Nephron progenitor cell (in vitro differentiated cells): Measurements from ENCODE around the gene MYH13.
A peak's percentile ranks its signal among the peaks of the same experiment; 100 is the strongest.

Experiments
- DNase-seq: peaks from one replicate; pipeline ENCODE4 v3.0.0; 2021
- H3K27ac Mint-ChIP-seq: 2 replicates; pipeline ENCODE4 v1.8.0; 2021; ENCODE audit warnings: mild to moderate bottlenecking, moderate library complexity, mixed read lengths
- H3K27me3 Mint-ChIP-seq: 2 replicates; pipeline ENCODE4 v1.8.0; 2021; ENCODE audit warnings: mild to moderate bottlenecking, low read depth, mixed read lengths; ENCODE audit not compliant: poor library complexity
- H3K36me3 Mint-ChIP-seq: 2 replicates; pipeline ENCODE4 v1.8.0; 2021; ENCODE audit warnings: low read depth, mixed read lengths
- H3K4me1 Mint-ChIP-seq: 2 replicates; pipeline ENCODE4 v1.8.0; 2021; ENCODE audit warnings: mixed read lengths
- H3K4me3 Mint-ChIP-seq: 2 replicates; pipeline ENCODE4 v1.8.0; 2021; ENCODE audit warnings: mild to moderate bottlenecking, moderate library complexity, mixed read lengths
- H3K9me3 Mint-ChIP-seq: 2 replicates; pipeline ENCODE4 v1.8.0; 2021; ENCODE audit warnings: mild to moderate bottlenecking, moderate library complexity, mixed read lengths
- CTCF ChIP-seq: fragments of 200-600 bp; sonication (generic); IDR thresholded peaks from 2 replicates; pipeline ENCODE4 v1.5.0; 2021; ENCODE audit warnings: antibody characterized with exemption

Gene MYH13

GRCh38 chr17:10357768-10358167 lies 15.0 kb downstream of the MYH13 start:
- peak; percentile 19 for DNase-seq
- Mint-ChIP-seq H3K4me1 (no peaks in the 10 kb centered on the region), H3K4me3 (no peak overlapping the region), H3K36me3 (no peaks in the 10 kb centered on the region), H3K9me3 (no peaks in the 10 kb centered on the region), H3K27ac (no peak overlapping the region), H3K27me3 (peaks cover 14% of the 10 kb centered on the region)
- TF ChIP-seq CTCF = peak; percentile 25

GRCh38 chr17:10354651-10355050 lies 18.2 kb downstream of the MYH13 start:
- Mint-ChIP-seq H3K9me3 (no peaks in the 10 kb centered on the region), H3K27ac (no peak overlapping the region), H3K36me3 (no peaks in the 10 kb centered on the region), H3K4me1 (no peaks in the 10 kb centered on the region), H3K4me3 (no peak overlapping the region), H3K27me3 (peaks cover 8% of the 10 kb centered on the region)
- DNase-seq = no peak
- no peak for TF ChIP-seq CTCF

GRCh38 chr17:10352893-10353292 lies 19.9 kb downstream of the MYH13 start:
- H3K27ac Mint-ChIP-seq = no peak overlapping the region
- H3K9me3 Mint-ChIP-seq = no peaks in the 10 kb centered on the region
- TF ChIP-seq CTCF = no peak
- DNase-seq = no peak
- no peak overlapping the region for H3K4me3 Mint-ChIP-seq
- no peaks in the 10 kb centered on the region for H3K36me3 Mint-ChIP-seq
- H3K27me3 Mint-ChIP-seq = peaks cover 8% of the 10 kb centered on the region
- H3K4me1 Mint-ChIP-seq = no peaks in the 10 kb centered on the region

- H3K27ac Mint-ChIP-seq = no peak overlapping the region
- no peaks in the 10 kb centered on the region for H3K9me3 Mint-ChIP-seq
- H3K27me3 Mint-ChIP-seq = peaks cover 7% of the 10 kb centered on the region
- TF ChIP-seq CTCF = no peak
- no peak overlapping the region for H3K4me3 Mint-ChIP-seq
- DNase-seq = no peak
- H3K4me1 Mint-ChIP-seq = no peaks in the 10 kb centered on the region
- no peaks in the 10 kb centered on the region for H3K36me3 Mint-ChIP-seq
Observed at GRCh38 chr17:10349403-10349802, 23.4 kb downstream of the MYH13 start.

GRCh38 chr17:10344816-10345215 lies 28.0 kb downstream of the MYH13 start:
- H3K4me1 Mint-ChIP-seq = no peaks in the 10 kb centered on the region
- no peak for TF ChIP-seq CTCF
- no peak for DNase-seq
- H3K36me3 Mint-ChIP-seq = no peaks in the 10 kb centered on the region
- H3K4me3 Mint-ChIP-seq = no peak overlapping the region
- H3K27ac Mint-ChIP-seq = no peak overlapping the region
- no peaks in the 10 kb centered on the region for H3K9me3 Mint-ChIP-seq
- H3K27me3 Mint-ChIP-seq = peaks cover 19% of the 10 kb centered on the region

- peaks cover 20% of the 10 kb centered on the region for H3K27me3 Mint-ChIP-seq
- H3K9me3 Mint-ChIP-seq = no peaks in the 10 kb centered on the region
- H3K4me1 Mint-ChIP-seq = no peaks in the 10 kb centered on the region
- H3K36me3 Mint-ChIP-seq = no peaks in the 10 kb centered on the region
- no peak overlapping the region for H3K4me3 Mint-ChIP-seq
- H3K27ac Mint-ChIP-seq = no peak overlapping the region
- DNase-seq = no peak
- TF ChIP-seq CTCF = no peak
Observed at GRCh38 chr17:10339051-10339450, 33.8 kb downstream of the MYH13 start.
